B cell (primary cell): ENCODE data around the gene PBX1. TPM values are rescaled to one million over a fixed set of nuclear protein-coding genes. Genes with fewer than 3 reads are reported as not detected.

Source experiments
- ATAC-seq: fragments of 200-7000 bp; cut with Tn5 transposase; one replicate; pipeline ENCODE4 v1.10.0; 2021; ENCODE audit warnings: low read depth, mild to moderate bottlenecking, moderate number of reproducible peaks, moderate library complexity
- CTCF ChIA-PET: fragments of 350-600 bp; sonication (Branson Sonifier 250); formaldehyde crosslinking; loops from one replicate; lab custom pipeline; 2021; ENCODE audit warnings: antibody characterized with exemption, inconsistent platforms; lab: Charles Lee
- POLR2A ChIA-PET: fragments of 350-600 bp; sonication (Branson Sonifier 250); formaldehyde crosslinking; loops from one replicate; lab custom pipeline; 2021; ENCODE audit warnings: antibody characterized with exemption; lab: Charles Lee
- DNase-seq: peaks from one replicate; pipeline ENCODE4 v3.0.0; 2013
- H2AFZ ChIP-seq: 2 replicates; pipeline ENCODE4 v1.6.1; 2012; ENCODE audit warnings: mild to moderate bottlenecking, low read depth, low read length; ENCODE audit not compliant: insufficient read depth, poor library complexity, severe bottlenecking
- H3K27ac ChIP-seq, 2 donors: 1 replicate in 1 of 2; 2 replicates in 1 of 2; pipeline ENCODE4 v1.5.1; 2012 to 2013; ENCODE audit warnings: low read length in 2 of 2, mild to moderate bottlenecking in 2 of 2, moderate library complexity in 1 of 2
- H3K27me3 ChIP-seq, 4 experiments: fragments of 200-600 bp in 1 of 4; sonication (generic) in 1 of 4; replicated peaks in 1 of 4; 1 replicate in 2 of 4; 2 replicates in 2 of 4; pipeline versions ENCODE4 v1.6.1 to v1.7.0; 2013 to 2016; ENCODE audit warnings: low read length in 3 of 4, mild to moderate bottlenecking in 2 of 4, mixed read lengths in 1 of 4, moderate library complexity in 1 of 4; ENCODE audit not compliant: insufficient read depth in 4 of 4, control insufficient read depth in 3 of 4; ENCODE audit errors: control extremely low read depth in 1 of 4
- H3K36me3 ChIP-seq, 2 experiments: replicated peaks in 1 of 2; 1 replicate in 1 of 2; 2 replicates in 1 of 2; pipeline versions ENCODE4 v1.6.1 to v1.7.1; 2013; ENCODE audit warnings: low read length in 1 of 2; ENCODE audit not compliant: insufficient read depth in 2 of 2, control insufficient read depth in 1 of 2; ENCODE audit errors: control extremely low read depth in 1 of 2, extremely low read depth in 1 of 2
- H3K4me1 ChIP-seq, 2 donors: fragments of 200-600 bp in 1 of 2; sonication (generic) in 1 of 2; 1 replicate in 1 of 2; 2 replicates in 1 of 2; pipeline versions ENCODE4 v1.5.1 to v1.6.1; 2013 to 2017; ENCODE audit warnings: low read length in 2 of 2; ENCODE audit not compliant: control insufficient read depth in 2 of 2, insufficient read depth in 2 of 2
- H3K4me2 ChIP-seq: replicated peaks from 2 replicates; pipeline ENCODE3; 2012; ENCODE audit warnings: mild to moderate bottlenecking, low read depth, low read length; ENCODE audit not compliant: poor library complexity, severe bottlenecking
- H3K4me3 ChIP-seq, 5 experiments: fragments of 200-600 bp in 1 of 5; sonication (generic) in 1 of 5; 1 replicate in 3 of 5; 2 replicates in 2 of 5; pipeline versions ENCODE4 v1.5.1 to v1.7.0; 2011 to 2016; ENCODE audit warnings: low read length in 4 of 5, mild to moderate bottlenecking in 4 of 5, low read depth in 2 of 5, control low read depth in 1 of 5, moderate library complexity in 1 of 5; ENCODE audit not compliant: insufficient read depth in 1 of 5; ENCODE audit errors: control extremely low read depth in 1 of 5, extremely low read depth in 1 of 5
- H3K79me2 ChIP-seq: fragments of 200-600 bp; sonication (generic); one replicate; pipeline ENCODE4 v1.6.0; 2016; ENCODE audit warnings: low read length; ENCODE audit not compliant: control insufficient read depth, insufficient read depth
- H3K9ac ChIP-seq: fragments of 200-600 bp; sonication (generic); 2 replicates; pipeline ENCODE4 v1.6.1; 2017; ENCODE audit warnings: mild to moderate bottlenecking, low read length, moderate library complexity
- H3K9me3 ChIP-seq, 3 donors: one replicate each; pipeline versions ENCODE4 v1.6.1 to v1.7.1; 2013; ENCODE audit warnings: low read length in 2 of 3; ENCODE audit not compliant: control insufficient read depth in 2 of 3, insufficient read depth in 1 of 3; ENCODE audit errors: control extremely low read depth in 1 of 3
- H4K20me1 ChIP-seq: 2 replicates; pipeline ENCODE4 v1.6.0; 2012; ENCODE audit warnings: mild to moderate bottlenecking, low read length; ENCODE audit not compliant: insufficient read depth, control insufficient read depth, poor library complexity, severe bottlenecking
- H3K27ac Mint-ChIP-seq: one replicate; pipeline ENCODE4 v1.8.0; 2021; ENCODE audit warnings: mixed read lengths
- H3K27me3 Mint-ChIP-seq: one replicate; pipeline ENCODE4 v1.8.0; 2021; ENCODE audit warnings: mixed read lengths
- H3K4me1 Mint-ChIP-seq: one replicate; pipeline ENCODE4 v1.8.0; 2021; ENCODE audit warnings: mixed read lengths
- H3K4me3 Mint-ChIP-seq: one replicate; pipeline ENCODE4 v1.8.0; 2021; ENCODE audit warnings: mixed read lengths
- H3K9me3 Mint-ChIP-seq: one replicate; pipeline ENCODE4 v1.8.0; 2022; ENCODE audit warnings: mixed read lengths; ENCODE audit not compliant: insufficient read depth
- EZH2 ChIP-seq: IDR thresholded peaks from 2 replicates; pipeline ENCODE4 v1.6.1; 2012; ENCODE audit warnings: borderline replicate concordance, low read depth, mild to moderate bottlenecking, moderate library complexity, low read length; ENCODE audit not compliant: insufficient read depth, poor library complexity, severe bottlenecking
- WGBS: methylation state at CpG from one replicate; pipeline ENCODE4 v1.1.5; 2013; ENCODE audit warnings: missing lambda C conversion rate; ENCODE audit not compliant: insufficient coverage; 5-methylcytosine and 5-hydroxymethylcytosine counted together
- intact Hi-C: fragments of 100-400 bp; cut with micrococcal nuclease; formaldehyde crosslinking; loops from one replicate; pipeline ENCODE4 v1.10.0; 2022
- polyA plus RNA-seq: library from polyadenylated mRNA; depleted of rRNA; stranded (reverse); fragments of >200 nt; gene quantifications from 2 replicates; pipeline ENCODE4 v1.2.3, GENCODE V29; 2012
- total RNA-seq, 2 donors: library from RNA; stranded (reverse); fragments of 120-200 nt in 1 of 2; gene quantifications; 1 replicate in 1 of 2; 2 replicates in 1 of 2; pipeline versions ENCODE4 v1.2.3 to v1.2.4, GENCODE V29; 2013 to 2022
- TF ChIP-seq, protein P1 (sequence below): fragments of 200-600 bp; IDR thresholded peaks from one replicate; pipeline ENCODE4 v1.8.0; 2022; ENCODE audit warnings: antibody characterized with exemption, mild to moderate bottlenecking

Gene PBX1
- total and polyA plus RNA-seq, 2 donors (not counting 1 experiment from before 2014, with no cell fraction given): 0.32 TPM; not detected in 1

GRCh38 chr1:164718821-164719220 is 159.8 kb downstream of the PBX1 start:
- no peak for TF ChIP-seq EZH2
- TF ChIP-seq, protein P1, sequence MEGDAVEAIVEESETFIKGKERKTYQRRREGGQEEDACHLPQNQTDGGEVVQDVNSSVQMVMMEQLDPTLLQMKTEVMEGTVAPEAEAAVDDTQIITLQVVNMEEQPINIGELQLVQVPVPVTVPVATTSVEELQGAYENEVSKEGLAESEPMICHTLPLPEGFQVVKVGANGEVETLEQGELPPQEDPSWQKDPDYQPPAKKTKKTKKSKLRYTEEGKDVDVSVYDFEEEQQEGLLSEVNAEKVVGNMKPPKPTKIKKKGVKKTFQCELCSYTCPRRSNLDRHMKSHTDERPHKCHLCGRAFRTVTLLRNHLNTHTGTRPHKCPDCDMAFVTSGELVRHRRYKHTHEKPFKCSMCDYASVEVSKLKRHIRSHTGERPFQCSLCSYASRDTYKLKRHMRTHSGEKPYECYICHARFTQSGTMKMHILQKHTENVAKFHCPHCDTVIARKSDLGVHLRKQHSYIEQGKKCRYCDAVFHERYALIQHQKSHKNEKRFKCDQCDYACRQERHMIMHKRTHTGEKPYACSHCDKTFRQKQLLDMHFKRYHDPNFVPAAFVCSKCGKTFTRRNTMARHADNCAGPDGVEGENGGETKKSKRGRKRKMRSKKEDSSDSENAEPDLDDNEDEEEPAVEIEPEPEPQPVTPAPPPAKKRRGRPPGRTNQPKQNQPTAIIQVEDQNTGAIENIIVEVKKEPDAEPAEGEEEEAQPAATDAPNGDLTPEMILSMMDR: no peak
- no peak for ATAC-seq

GRCh38 chr1:164719676-164720439 is 160.9 kb downstream of the PBX1 start:
- no peak overlapping the region for H2AFZ ChIP-seq
- no peak overlapping the region for H3K27ac ChIP-seq
- no peaks in the 10 kb centered on the region for H3K79me2 ChIP-seq
- H3K9ac ChIP-seq: no peak overlapping the region
- no peaks in the 10 kb centered on the region for H3K36me3 ChIP-seq
- Mint-ChIP-seq H3K27me3 (peaks cover 2% of the 10 kb centered on the region), H3K4me1 (peaks cover 3% of the 10 kb centered on the region), H3K4me3 (no peak overlapping the region), H3K9me3 (peaks cover 5% of the 10 kb centered on the region), H3K27ac (no peak overlapping the region)
- WGBS: 100% methylated on average over 2 of the region's 8 CpGs
- no peak for ATAC-seq
- peaks cover 0 to 2% (median 0%) of the 10 kb centered on the region in 4 experiments for H3K27me3 ChIP-seq
- H3K4me1 ChIP-seq: no peaks in the 10 kb centered on the region
- H3K4me2 ChIP-seq: no peak overlapping the region
- H3K4me3 ChIP-seq: no peak overlapping the region
- H4K20me1 ChIP-seq: no peaks in the 10 kb centered on the region
- TF ChIP-seq EZH2: no peak
- TF ChIP-seq, protein P1: no peak
- peaks cover 0 to 5% (median 0%) of the 10 kb centered on the region in 3 donors for H3K9me3 ChIP-seq
- intact Hi-C loops: no loop called here
- DNase-seq: no peak
- ChIA-PET POLR2A (no interaction called here), CTCF (no interaction called here)

More at GRCh38 chr1:164718821-164719220, 159.8 kb downstream of the PBX1 start:
- H2AFZ ChIP-seq: no peak overlapping the region
- H3K27me3 Mint-ChIP-seq: peaks cover 2% of the 10 kb centered on the region
- DNase-seq: no peak
- no peaks in the 10 kb centered on the region for H3K79me2 ChIP-seq
- no peaks in the 10 kb centered on the region for H3K36me3 ChIP-seq
- no peak overlapping the region for H3K27ac ChIP-seq
- no peaks in the 10 kb centered on the region for H4K20me1 ChIP-seq
- no peaks in the 10 kb centered on the region for H3K4me1 ChIP-seq
- H3K27ac Mint-ChIP-seq: no peak overlapping the region
- H3K4me1 Mint-ChIP-seq: peaks cover 3% of the 10 kb centered on the region
- intact Hi-C loops: no loop called here
- ChIA-PET POLR2A (no interaction called here), CTCF (no interaction called here)
- peaks cover 0 to 5% (median 0%) of the 10 kb centered on the region in 3 donors for H3K9me3 ChIP-seq
- peaks cover 0 to 2% (median 0%) of the 10 kb centered on the region in 4 experiments for H3K27me3 ChIP-seq
- H3K9ac ChIP-seq: no peak overlapping the region
- H3K4me2 ChIP-seq: no peak overlapping the region
- no peak overlapping the region for H3K4me3 Mint-ChIP-seq
- peaks cover 5% of the 10 kb centered on the region for H3K9me3 Mint-ChIP-seq
- no peak overlapping the region for H3K4me3 ChIP-seq
- 67% methylated on average over 1 of the region's 1 CpG for WGBS
